NCI-H1092 (cell line): ENCODE results near the gene PLAAT4.
"Not testable (repeated sequence)": the region's sequence is repeated elsewhere in the genome, so short reads cannot be mapped to it uniquely, and the experiment has no call there.

Experiments
- DNase-seq: peaks from one replicate; lab custom pipeline; 2025; lab: John Stamatoyannopoulos, UW

The PLAAT4 gene

DNA sequence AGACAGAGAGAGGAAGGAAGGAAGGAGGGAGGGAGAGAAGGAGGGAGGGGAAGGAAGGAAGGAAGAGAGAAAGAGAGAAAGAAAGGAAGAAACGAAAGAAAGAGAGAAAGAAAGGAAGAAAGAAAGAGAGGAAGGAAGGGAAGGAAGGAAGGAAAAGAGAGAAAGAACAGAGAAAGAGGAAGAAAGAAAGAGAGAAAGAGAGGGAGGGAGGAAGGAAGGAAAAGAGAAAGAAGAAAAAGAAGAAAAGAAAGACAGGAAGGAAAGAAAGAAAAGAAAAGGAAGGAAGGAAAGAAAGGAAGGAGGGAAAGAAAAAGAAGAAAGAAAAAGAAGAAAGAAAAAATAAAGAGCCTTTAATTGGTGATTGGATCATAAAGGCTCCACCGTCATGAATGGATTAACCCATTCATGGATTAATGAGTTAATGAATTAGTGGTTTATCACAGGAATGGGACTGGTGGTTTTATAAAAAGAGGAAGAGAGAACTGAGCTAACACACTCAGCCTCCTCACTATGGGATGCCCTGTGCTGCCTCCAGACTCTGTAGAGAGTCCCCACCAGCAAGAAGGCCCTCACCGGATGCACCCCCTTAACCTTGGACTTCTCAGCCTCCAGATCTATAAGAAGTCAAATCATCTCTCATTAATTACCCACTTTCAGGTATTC lies 35.5 kb downstream of the PLAAT4 start:
- no peak for DNase-seq

DNA sequence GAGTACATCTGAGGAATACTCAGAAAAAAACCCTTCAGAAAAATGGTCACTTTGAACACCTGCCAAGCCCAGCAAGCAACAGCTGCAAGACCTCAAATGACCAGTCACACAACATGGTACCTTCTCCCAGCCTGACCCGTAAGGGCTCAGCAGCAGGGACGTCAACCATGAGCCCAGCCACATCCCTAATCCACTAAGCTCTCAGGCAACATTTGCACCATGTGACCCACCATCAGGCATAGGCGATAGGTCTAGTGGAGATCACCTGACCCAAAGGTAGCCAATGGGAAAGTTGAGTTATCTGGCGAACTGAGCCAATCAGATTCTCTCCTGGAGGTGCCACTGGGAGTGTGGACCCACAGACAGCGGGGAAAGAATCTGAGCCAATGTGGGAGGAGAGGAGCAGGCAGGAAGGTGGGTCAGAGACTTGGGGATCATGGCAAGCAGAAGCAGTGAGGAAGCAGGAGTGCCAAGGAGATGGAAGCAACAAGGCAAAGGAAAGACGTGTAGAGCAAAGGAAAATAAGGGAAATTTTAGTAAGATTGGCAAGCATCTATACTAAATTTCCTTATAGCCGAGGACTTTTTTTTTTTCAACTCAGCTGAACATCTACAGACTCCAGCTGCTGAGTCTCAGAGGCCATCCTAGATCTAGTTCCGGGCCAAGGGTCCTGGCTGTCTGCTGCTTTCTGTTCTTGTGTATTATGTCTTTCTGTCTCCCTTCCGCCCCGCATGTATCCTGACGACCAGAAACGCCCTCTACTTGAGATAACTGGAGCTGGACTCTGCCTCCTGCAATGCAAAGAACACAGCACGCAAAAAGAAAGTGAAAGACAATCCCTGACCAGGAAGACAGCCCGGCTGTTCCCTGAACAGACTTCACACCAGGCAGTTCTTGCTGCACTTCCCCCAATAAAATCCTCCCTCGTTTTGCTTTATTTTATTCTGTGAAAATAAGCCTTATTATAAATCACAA lies 37.6 kb downstream of the PLAAT4 start:
- DNase-seq = peak; percentile 40

DNA sequence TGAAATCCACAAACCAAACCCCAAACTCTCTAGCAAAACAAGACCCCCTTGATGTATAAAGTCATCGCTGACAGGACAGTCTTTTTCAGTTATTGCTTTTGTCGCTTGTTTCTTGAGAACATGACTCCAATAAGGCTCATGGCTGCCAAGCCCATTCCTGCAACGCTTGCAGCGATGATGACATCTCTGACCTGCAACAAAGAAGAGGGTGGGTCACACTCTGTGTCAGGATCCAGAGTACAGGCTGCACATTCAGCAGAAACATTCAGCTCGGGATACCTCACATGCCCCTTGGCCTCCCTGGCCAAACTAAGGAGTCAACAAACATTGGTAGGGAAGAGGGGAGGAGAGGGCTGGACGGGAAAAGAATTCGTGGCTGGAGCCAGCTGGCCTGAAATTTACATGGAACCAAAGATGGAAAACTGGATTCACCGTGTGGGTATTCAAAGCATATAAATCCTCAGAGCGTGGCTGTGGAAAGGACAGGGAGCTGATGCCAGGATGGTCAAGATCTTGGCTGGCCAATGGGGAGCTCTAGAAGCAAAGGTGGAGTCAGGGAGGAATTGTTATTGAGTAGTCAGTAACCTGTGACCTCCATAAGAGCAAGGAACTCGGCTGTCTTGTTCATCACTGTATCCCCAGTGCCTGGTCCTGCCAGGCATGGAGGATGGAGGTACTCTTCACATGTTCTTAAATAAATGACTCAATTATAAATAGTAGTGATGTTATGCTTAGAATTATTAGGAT lies 38.4 kb downstream of the PLAAT4 start:
- DNase-seq = no peak

DNA sequence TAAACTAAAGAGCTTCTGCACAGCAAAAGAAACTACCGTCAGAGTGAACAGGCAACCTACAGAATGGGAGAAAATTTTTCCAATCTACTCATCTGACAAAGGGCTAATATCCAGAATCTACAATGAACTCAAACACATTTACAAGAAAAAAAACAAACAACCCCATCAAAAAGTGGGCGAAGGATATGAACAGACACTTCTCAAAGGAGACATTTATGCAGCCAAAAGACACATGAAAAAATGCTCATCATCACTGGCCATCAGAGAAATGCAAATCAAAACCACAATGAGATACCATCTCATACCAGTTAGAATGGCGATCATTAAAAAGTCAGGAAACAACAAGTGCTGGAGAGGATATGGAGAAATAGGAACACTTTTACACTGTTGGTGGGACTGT lies 42.3 kb downstream of the PLAAT4 start:
- not testable (repeated sequence) for DNase-seq

DNA sequence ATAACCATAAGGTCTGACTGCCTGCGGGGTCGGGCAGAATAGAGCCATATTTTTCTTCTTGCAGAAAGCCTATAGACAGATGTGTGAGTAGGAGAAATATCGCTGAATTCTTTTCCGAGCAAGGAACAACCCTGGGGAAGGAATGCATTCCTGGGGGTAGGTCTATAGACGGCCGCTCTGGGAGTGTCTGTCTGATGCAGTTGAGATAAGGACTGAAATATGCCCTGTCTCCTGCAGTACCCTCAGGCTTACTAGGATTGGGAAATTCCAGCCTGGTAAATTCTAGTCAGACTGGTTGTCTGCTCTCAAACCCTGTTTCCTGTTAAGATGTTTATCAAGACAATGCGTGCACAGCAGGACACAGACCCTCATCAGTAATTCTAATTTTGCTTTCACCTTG lies 44.6 kb downstream of the PLAAT4 start:
- not testable (repeated sequence) for DNase-seq

DNA sequence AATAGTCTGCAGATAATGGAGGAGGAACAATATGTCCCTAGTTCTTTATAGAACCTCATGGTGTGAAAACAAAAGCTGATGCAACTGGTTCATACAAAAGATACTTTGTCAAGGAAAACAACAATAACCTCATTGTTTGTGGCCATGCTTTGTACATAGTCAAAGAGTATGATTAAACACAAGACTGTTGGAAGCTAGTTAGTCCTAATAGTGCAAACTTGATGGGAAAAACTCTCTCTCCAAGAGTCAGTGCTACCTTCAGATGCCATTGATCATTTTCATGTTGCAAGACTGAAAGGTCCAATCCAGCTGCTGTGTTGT lies 46.7 kb downstream of the PLAAT4 start:
- no peak for DNase-seq

DNA sequence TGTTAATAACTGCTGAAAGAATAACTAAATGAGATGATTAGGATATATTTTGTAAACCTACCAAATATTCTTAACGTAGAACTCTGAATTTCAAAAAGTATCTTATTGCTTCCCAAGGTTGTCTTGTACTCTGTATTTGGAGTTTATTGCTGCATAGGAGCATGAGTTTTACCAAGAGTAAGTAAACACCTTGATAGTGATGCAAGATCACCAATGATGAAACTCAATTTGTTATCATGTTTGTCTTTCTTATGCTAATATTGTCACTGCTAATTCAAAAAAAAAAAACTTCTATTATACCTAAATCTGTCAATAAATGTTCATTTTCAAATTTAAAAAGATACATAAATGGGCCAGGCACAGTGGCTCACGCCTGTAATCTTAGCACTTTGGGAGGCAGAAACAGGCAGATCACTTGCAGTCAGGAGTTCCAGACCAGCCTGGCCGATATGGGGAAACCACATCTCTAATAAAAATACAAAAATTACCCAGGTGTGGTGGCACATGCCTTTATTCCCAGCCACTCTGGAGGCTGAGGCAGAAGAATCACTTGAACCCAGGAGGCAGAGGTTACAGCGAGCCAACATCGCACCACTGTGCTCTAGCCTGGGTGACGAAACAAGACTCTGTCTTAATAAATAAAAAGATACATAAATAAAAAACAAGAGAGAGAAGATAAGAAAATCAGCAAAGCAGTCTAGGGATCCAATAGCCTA lies 50.0 kb downstream of the PLAAT4 start:
- DNase-seq = no peak

DNA sequence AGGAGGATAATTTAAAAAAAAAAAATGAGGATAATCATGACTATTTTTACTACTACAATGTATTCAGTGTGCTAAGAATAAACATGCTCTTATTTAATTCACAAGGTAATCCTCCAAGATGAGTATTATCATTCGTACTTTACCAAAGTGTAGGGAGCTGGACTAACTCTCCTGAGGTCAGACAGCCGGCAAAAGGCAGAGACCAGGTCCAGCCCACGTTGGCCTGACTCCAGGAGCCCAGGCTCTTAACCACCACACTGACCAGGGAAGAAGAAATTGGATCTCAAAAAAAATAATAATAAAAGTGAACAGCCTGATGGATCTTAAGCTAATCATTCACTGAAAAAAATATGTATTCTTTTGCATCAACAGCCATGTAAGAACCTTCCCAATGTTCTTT lies 52.4 kb downstream of the PLAAT4 start:
- no peak for DNase-seq

DNA sequence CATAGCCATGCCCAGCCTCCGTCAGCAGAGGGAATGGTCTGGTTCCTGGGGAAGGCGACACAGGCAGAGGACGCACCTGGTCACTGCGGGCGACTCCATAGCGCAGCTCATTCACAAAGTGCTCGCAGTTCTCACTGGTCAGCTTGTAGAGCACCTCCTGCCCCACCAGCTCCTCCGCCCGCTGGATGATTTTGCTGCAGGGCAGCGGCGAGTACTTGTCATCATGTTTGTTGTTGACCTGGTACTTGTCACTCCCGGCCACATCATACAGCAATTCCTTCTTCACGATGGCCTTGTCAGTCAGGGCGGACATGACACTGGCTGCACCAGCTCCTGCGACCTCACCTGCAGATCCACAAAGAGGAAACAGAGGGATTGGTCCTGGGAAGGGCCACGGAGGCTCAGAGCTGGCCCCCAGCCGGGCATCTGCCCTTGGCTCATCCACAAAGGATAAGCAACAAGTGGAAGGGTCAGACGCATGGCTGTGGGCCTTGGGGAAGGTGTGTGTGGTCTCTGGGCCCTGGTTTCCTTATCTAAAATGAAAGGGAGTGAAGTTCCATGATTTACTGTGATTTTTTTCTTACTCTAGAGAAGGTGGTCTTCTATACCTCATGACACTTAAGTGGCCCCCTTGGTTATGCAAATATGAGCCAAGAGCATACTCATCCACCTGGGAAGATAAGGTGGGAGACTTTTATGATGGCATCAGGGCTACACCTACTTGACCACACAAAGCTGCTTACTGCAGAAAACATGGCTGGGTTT lies 53.6 kb downstream of the PLAAT4 start:
- no peak for DNase-seq

DNA sequence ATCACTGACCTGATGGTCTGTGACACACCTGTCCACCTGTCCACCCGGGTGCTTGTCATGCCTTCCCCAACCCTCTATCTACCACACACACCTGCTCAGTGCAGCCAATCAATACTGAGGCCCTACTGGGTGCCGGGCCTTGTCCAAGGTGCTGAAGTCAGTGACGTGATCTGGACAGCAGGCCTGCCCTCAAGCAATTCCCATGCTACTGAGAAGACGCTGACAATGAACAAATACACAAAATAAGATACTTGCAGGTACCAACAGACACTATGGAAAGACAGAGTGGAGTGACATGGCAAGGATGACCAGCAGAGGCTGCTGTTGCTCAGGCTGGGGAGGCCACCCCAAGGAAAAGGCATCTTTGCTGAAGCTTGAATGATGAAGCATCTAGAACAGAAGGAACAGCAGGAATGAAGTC lies 56.4 kb downstream of the PLAAT4 start:
- no peak for DNase-seq

DNA sequence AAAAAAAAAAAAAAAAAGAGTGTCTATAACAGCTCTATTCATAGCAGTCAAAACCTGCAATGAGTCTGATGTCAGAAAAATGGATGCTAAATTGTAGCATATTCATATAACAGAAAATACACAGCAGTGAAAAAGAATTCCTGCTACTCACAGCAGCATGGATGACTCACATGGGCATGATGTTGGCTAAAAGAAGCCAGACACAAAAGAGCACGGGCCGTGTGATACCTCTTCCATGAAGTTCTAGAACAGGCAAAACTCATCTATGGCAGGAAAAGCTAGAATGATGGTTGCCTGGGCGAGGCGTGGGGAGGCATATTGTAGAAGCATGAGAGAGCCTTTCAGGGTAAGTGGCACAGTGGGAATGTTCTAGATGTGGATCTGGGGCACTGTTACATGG lies 58.7 kb downstream of the PLAAT4 start:
- DNase-seq = no peak
